Measurements from ENCODE around the gene PLGRKT. TPM values are rescaled to one million over a fixed set of nuclear protein-coding genes. Genes with fewer than 3 reads are reported as not detected.

The PLGRKT gene, protein sequence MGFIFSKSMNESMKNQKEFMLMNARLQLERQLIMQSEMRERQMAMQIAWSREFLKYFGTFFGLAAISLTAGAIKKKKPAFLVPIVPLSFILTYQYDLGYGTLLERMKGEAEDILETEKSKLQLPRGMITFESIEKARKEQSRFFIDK
- 11.1 to 16.6 TPM (median 13.5 TPM) in 3 replicates for total RNA-seq
- long read RNA-seq, transcript PLGRKT-201 (6 exons, 932 nt), result major isoform, 11 of 17 reads
- long read RNA-seq, partial matches to known transcripts, result 3 of 17 reads
- long read RNA-seq, other reads (novel, unspliced or antisense), result 3 of 17 reads

- TF ChIP-seq, protein P1, sequence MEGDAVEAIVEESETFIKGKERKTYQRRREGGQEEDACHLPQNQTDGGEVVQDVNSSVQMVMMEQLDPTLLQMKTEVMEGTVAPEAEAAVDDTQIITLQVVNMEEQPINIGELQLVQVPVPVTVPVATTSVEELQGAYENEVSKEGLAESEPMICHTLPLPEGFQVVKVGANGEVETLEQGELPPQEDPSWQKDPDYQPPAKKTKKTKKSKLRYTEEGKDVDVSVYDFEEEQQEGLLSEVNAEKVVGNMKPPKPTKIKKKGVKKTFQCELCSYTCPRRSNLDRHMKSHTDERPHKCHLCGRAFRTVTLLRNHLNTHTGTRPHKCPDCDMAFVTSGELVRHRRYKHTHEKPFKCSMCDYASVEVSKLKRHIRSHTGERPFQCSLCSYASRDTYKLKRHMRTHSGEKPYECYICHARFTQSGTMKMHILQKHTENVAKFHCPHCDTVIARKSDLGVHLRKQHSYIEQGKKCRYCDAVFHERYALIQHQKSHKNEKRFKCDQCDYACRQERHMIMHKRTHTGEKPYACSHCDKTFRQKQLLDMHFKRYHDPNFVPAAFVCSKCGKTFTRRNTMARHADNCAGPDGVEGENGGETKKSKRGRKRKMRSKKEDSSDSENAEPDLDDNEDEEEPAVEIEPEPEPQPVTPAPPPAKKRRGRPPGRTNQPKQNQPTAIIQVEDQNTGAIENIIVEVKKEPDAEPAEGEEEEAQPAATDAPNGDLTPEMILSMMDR (IDR thresholded peaks at IDR 0.05), result peak; percentile 66
- peaks cover 8% of the 10 kb centered on the region for H3K36me3 Mint-ChIP-seq (ENCODE audit: low read depth)
- peaks cover 19% of the 10 kb centered on the region for H3K4me1 Mint-ChIP-seq (ENCODE audit: low read depth)
- peak; percentile 94 for DNase-seq (ENCODE audit: low spot score)
- H3K4me3 Mint-ChIP-seq (ENCODE audit: unreplicated experiment), result peak within 1 kb of the TSS; percentile 82
- peak within 1 kb of the TSS; percentile 90 for H3K27ac Mint-ChIP-seq (ENCODE audit: unreplicated experiment)
- no peaks in the 10 kb centered on the region for H3K27me3 Mint-ChIP-seq (ENCODE audit: low read depth)
- peaks cover 2% of the 10 kb centered on the region for H3K9me3 Mint-ChIP-seq (ENCODE audit: low read depth)
Observed at GRCh38 chr9:5437254-5438216, at the start of gene PLGRKT. Gene PLGRKT (minus strand): TSS chr9:5437925. CDS start chr9:5431977, 5,948 bp downstream.

- no peaks in the 10 kb centered on the region for H3K36me3 Mint-ChIP-seq (ENCODE audit: low read depth)
- no peak overlapping the region for H3K27ac Mint-ChIP-seq (ENCODE audit: unreplicated experiment)
- H3K27me3 Mint-ChIP-seq (ENCODE audit: low read depth), result no peaks in the 10 kb centered on the region
- TF ChIP-seq, protein P1 (IDR thresholded peaks at IDR 0.05), result no peak
- H3K4me1 Mint-ChIP-seq (ENCODE audit: low read depth), result no peaks in the 10 kb centered on the region
- no peaks in the 10 kb centered on the region for H3K9me3 Mint-ChIP-seq (ENCODE audit: low read depth)
- no peak overlapping the region for H3K4me3 Mint-ChIP-seq (ENCODE audit: unreplicated experiment)
- no peak for DNase-seq (ENCODE audit: low spot score)
Observed at GRCh38 chr9:5486988-5487387, 49.3 kb upstream of the PLGRKT start.

- no peaks in the 10 kb centered on the region for H3K4me1 Mint-ChIP-seq (ENCODE audit: low read depth)
- no peaks in the 10 kb centered on the region for H3K27me3 Mint-ChIP-seq (ENCODE audit: low read depth)
- H3K4me3 Mint-ChIP-seq (ENCODE audit: unreplicated experiment), result no peak overlapping the region
Observed at GRCh38 chr9:5485378-5486085, 47.8 kb upstream of the PLGRKT start.

DNA sequence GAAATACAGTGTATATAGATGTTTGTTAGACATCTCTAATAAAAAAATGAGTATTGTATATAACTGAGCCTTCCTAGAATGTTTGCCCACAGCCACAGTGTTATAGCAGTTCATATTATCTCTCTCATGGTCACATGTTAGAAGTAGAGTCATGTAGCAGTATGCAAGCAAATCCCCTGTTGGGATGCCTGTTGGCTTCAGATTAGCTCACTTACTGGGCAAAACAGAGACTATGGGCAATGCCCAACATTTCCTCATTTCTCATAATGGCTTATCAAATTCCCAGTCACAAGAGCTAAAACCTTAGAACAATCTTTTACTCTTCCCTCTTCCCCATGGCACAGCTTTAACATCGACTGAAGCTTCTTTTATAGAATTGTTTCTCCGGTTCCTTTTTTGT, 45.6 kb upstream of the PLGRKT start:
- Mint-ChIP-seq H3K27ac (ENCODE audit: unreplicated experiment) (no peak overlapping the region), H3K9me3 (ENCODE audit: low read depth) (peaks cover 3% of the 10 kb centered on the region), H3K27me3 (ENCODE audit: low read depth) (no peaks in the 10 kb centered on the region), H3K36me3 (ENCODE audit: low read depth) (no peaks in the 10 kb centered on the region), H3K4me3 (ENCODE audit: unreplicated experiment) (no peak overlapping the region), H3K4me1 (ENCODE audit: low read depth) (no peaks in the 10 kb centered on the region)
- no peak for DNase-seq (ENCODE audit: low spot score)
- TF ChIP-seq, protein P1 (IDR thresholded peaks at IDR 0.05), result no peak

More at GRCh38 chr9:5485378-5486085, 47.8 kb upstream of the PLGRKT start:
- H3K36me3 Mint-ChIP-seq (ENCODE audit: low read depth), result no peaks in the 10 kb centered on the region
- no peaks in the 10 kb centered on the region for H3K9me3 Mint-ChIP-seq (ENCODE audit: low read depth)
- DNase-seq (ENCODE audit: low spot score), result no peak
- no peak overlapping the region for H3K27ac Mint-ChIP-seq (ENCODE audit: unreplicated experiment)
- TF ChIP-seq, protein P1 (IDR thresholded peaks at IDR 0.05), result no peak

DNA sequence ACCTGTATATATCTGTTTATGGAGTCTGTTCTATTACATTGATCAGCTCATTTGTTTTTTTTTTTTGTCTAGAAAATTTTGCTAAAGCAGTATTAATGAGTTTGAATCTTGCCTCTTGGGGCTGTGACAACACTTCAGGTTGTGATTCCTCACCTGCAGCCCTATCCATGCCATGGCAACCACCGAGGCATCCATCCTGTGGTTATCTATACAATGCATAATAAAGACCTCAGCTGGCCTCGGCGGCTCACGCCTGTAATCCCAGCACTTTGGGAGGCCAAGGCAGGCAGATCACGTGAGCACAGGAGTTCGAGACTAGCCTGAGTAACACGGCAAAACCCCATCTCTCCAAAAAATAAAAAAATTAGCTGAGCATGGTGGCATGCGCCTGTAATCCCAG, 44.5 kb upstream of the PLGRKT start:
- no peak for DNase-seq (ENCODE audit: low spot score)
- TF ChIP-seq, protein P1 (IDR thresholded peaks at IDR 0.05), result no peak
- no peaks in the 10 kb centered on the region for H3K4me1 Mint-ChIP-seq (ENCODE audit: low read depth)
- H3K4me3 Mint-ChIP-seq (ENCODE audit: unreplicated experiment), result no peak overlapping the region
- H3K9me3 Mint-ChIP-seq (ENCODE audit: low read depth), result peaks cover 7% of the 10 kb centered on the region
- H3K27ac Mint-ChIP-seq (ENCODE audit: unreplicated experiment), result no peak overlapping the region
- H3K27me3 Mint-ChIP-seq (ENCODE audit: low read depth), result no peaks in the 10 kb centered on the region
- no peaks in the 10 kb centered on the region for H3K36me3 Mint-ChIP-seq (ENCODE audit: low read depth)

All from chondrocyte (in vitro differentiated cells).